NB4 (cell line): Measurements from ENCODE around the gene DPF3.

ENCODE experiments used
- DNase-seq: peaks from one replicate; pipeline ENCODE4 v3.0.0; 2010; ENCODE audit warnings: low read depth
- H3K4me3 ChIP-seq: one replicate; pipeline ENCODE4 v1.5.1; 2011; ENCODE audit warnings: mild to moderate bottlenecking, low read depth, low read length, moderate library complexity
- CTCF ChIP-seq: IDR thresholded peaks from one replicate; pipeline ENCODE4 v1.5.1; 2012; ENCODE audit warnings: low read depth, low read length
- MAX ChIP-seq: IDR thresholded peaks from 2 replicates; pipeline ENCODE4 v1.6.1; 2011; ENCODE audit warnings: low read depth, low read length
- MYC ChIP-seq: IDR thresholded peaks from 2 replicates; pipeline ENCODE4 v1.6.1; 2011; ENCODE audit warnings: low read depth, low read length
- POLR2A ChIP-seq: IDR thresholded peaks from 2 replicates; pipeline ENCODE4 v1.6.1; 2011; ENCODE audit warnings: mild to moderate bottlenecking; ENCODE audit not compliant: insufficient read length; ENCODE audit errors: extremely low read depth

DPF3 gene

GRCh38 chr14:72892879-72893635, 844 bp downstream of the DPF3 start:
- H3K4me3 ChIP-seq, result peak overlapping the region; percentile 28
- peak; percentile 47 for DNase-seq
- TF ChIP-seq CTCF (no peak), MAX (no peak), MYC (no peak), POLR2A (no peak)

GRCh38 chr14:72892103-72892878, 1.6 kb downstream of the DPF3 start:
- no peak overlapping the region for H3K4me3 ChIP-seq
- TF ChIP-seq POLR2A (no peak), MAX (no peak), MYC (no peak), CTCF (no peak)
- DNase-seq, result no peak

GRCh38 chr14:72891666-72892102, 2.2 kb downstream of the DPF3 start:
- no peak overlapping the region for H3K4me3 ChIP-seq
- no peak for DNase-seq
- TF ChIP-seq POLR2A, result no peak
- TF ChIP-seq MYC, result no peak
- TF ChIP-seq MAX, result no peak
- TF ChIP-seq CTCF, result no peak

- H3K4me3 ChIP-seq, result no peak overlapping the region
- TF ChIP-seq POLR2A (no peak), CTCF (no peak), MAX (no peak), MYC (no peak)
- DNase-seq, result no peak
Measured at GRCh38 chr14:72889366-72889765, 4.5 kb downstream of the DPF3 start.

GRCh38 chr14:72888636-72889201, 5.2 kb downstream of the DPF3 start:
- TF ChIP-seq CTCF (no peak), POLR2A (no peak), MYC (no peak), MAX (no peak)
- no peak for DNase-seq
- no peak overlapping the region for H3K4me3 ChIP-seq
